CD4-positive, alpha-beta T cell (primary cell): ENCODE results near the gene XPC. TPM values are rescaled to one million over a fixed set of nuclear protein-coding genes. Genes with fewer than 3 reads are reported as not detected.

ENCODE experiments used
- ATAC-seq: fragments of 200-7000 bp; cut with Tn5 transposase; one replicate; pipeline ENCODE4 v1.10.0; 2022; ENCODE audit warnings: mild to moderate bottlenecking; ENCODE audit not compliant: poor library complexity
- CTCF ChIA-PET: fragments of 350-600 bp; sonication (Branson Sonifier 250); formaldehyde crosslinking; loops from one replicate; lab custom pipeline; 2021; ENCODE audit warnings: antibody characterized with exemption, inconsistent platforms; lab: Charles Lee
- POLR2A ChIA-PET: fragments of 350-600 bp; sonication (Branson Sonifier 250); formaldehyde crosslinking; loops from one replicate; lab custom pipeline; 2021; ENCODE audit warnings: antibody characterized with exemption, inconsistent platforms; lab: Charles Lee
- DNase-seq, 14 experiments: peaks; one replicate each; pipeline ENCODE4 v3.0.0-alpha.2; 2013 to 2020; ENCODE audit warnings: mixed read lengths in 2 of 14
- H3K27ac ChIP-seq, 2 donors: one replicate each; pipeline versions ENCODE4 v1.5.1 to v1.7.0; 2013; ENCODE audit warnings: low read length in 2 of 2, low read depth in 1 of 2, mild to moderate bottlenecking in 1 of 2
- H3K27me3 ChIP-seq, 2 experiments: 1 replicate in 1 of 2; 2 replicates in 1 of 2; pipeline versions ENCODE4 v1.6.1 to v1.7.0; 2013; ENCODE audit warnings: low read length in 2 of 2, control low read depth in 1 of 2, mild to moderate bottlenecking in 1 of 2, moderate library complexity in 1 of 2; ENCODE audit not compliant: insufficient read depth in 2 of 2, control insufficient read depth in 1 of 2
- H3K36me3 ChIP-seq: one replicate; pipeline ENCODE4 v1.6.1; 2013; ENCODE audit warnings: low read length, control low read depth; ENCODE audit not compliant: insufficient read depth
- H3K4me1 ChIP-seq: one replicate; pipeline ENCODE4 v1.6.1; 2013; ENCODE audit warnings: low read length, control low read depth; ENCODE audit not compliant: insufficient read depth
- H3K4me3 ChIP-seq: one replicate; pipeline ENCODE4 v1.5.1; 2013; ENCODE audit warnings: mild to moderate bottlenecking, low read length, moderate library complexity
- H3K9me3 ChIP-seq, 2 experiments: 1 replicate in 1 of 2; 2 replicates in 1 of 2; pipeline versions ENCODE4 v1.6.1 to v1.7.0; 2013; ENCODE audit warnings: low read length in 2 of 2, mild to moderate bottlenecking in 2 of 2, control low read depth in 1 of 2, moderate library complexity in 1 of 2; ENCODE audit not compliant: control insufficient read depth in 1 of 2, insufficient read depth in 1 of 2
- H3K27ac Mint-ChIP-seq: one replicate; pipeline ENCODE4 v1.8.0; 2020; ENCODE audit warnings: mixed read lengths
- H3K27me3 Mint-ChIP-seq: one replicate; pipeline ENCODE4 v1.8.0; 2021; ENCODE audit warnings: mixed read lengths
- H3K36me3 Mint-ChIP-seq: one replicate; pipeline ENCODE4 v1.8.0; 2021; ENCODE audit warnings: low read depth, mixed read lengths
- H3K4me1 Mint-ChIP-seq: one replicate; pipeline ENCODE4 v1.8.0; 2021; ENCODE audit warnings: low read depth, mixed read lengths
- H3K4me3 Mint-ChIP-seq: one replicate; pipeline ENCODE4 v1.8.0; 2020; ENCODE audit warnings: mild to moderate bottlenecking, mixed read lengths
- H3K9me3 Mint-ChIP-seq: one replicate; pipeline ENCODE4 v1.8.0; 2020; ENCODE audit warnings: mixed read lengths
- intact Hi-C, 2 experiments: fragments of 100-400 bp; cut with DNase I in 1 of 2; cut with micrococcal nuclease in 1 of 2; formaldehyde crosslinking; loops; one replicate each; pipeline versions ENCODE4 v1.15.1 to v1.9.0; 2023 to 2025; cut with DNase I, micrococcal nuclease
- total RNA-seq, 174 experiments: library from RNA in 2 of 174; stranded (reverse) in 2 of 174; gene quantifications; one replicate each; pipeline ENCODE4 v1.2.3 and lab custom pipeline; 2021 to 2026
- TF ChIP-seq, protein P1 (sequence below): fragments of 200-600 bp; IDR thresholded peaks from one replicate; pipeline ENCODE4 v1.8.0; 2022; ENCODE audit warnings: antibody characterized with exemption, mild to moderate bottlenecking

XPC gene
- total RNA-seq, 2 experiments from 2014 or later = 59.2 to 65.1 TPM

DNA sequence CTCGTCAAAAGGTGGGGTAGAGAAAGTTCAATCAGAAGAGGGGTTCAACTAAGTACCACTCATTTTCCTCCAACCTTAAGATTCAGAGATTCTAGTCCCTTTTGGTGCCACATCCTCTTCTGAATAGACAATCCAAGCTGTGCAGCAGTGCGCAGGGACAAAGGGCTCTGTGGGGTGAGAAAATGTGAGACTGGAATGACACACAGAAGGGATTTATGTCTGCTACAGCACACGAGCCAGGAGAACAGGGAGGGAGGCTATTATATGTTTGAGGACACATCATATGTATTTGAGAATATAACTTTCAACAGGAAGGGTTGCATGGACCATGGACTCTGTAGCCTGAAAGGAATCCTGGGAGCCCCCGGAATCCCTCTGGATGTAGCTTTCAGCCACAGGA lies 33.2 kb upstream of the XPC start:
- Mint-ChIP-seq H3K27ac (no peak overlapping the region), H3K27me3 (no peaks in the 10 kb centered on the region), H3K4me3 (no peak overlapping the region), H3K9me3 (no peaks in the 10 kb centered on the region), H3K4me1 (no peaks in the 10 kb centered on the region), H3K36me3 (no peaks in the 10 kb centered on the region)
- ATAC-seq (no peak), DNase-seq (no peak)
- Histone ChIP-seq H3K4me3 (no peak overlapping the region), H3K4me1 (no peaks in the 10 kb centered on the region), H3K9me3 (no peaks in the 10 kb centered on the region), H3K27ac (no peak overlapping the region), H3K27me3 (no peaks in the 10 kb centered on the region), H3K36me3 (no peaks in the 10 kb centered on the region)
- ChIA-PET POLR2A (no interaction called here), CTCF (interaction anchor here (2.4 kb wide), 1 partner anchor 8 kb away, joined by 11 read pairs; no protein-coding TSS in a partner anchor)
- intact Hi-C loops = no loop called here
- TF ChIP-seq, protein P1, sequence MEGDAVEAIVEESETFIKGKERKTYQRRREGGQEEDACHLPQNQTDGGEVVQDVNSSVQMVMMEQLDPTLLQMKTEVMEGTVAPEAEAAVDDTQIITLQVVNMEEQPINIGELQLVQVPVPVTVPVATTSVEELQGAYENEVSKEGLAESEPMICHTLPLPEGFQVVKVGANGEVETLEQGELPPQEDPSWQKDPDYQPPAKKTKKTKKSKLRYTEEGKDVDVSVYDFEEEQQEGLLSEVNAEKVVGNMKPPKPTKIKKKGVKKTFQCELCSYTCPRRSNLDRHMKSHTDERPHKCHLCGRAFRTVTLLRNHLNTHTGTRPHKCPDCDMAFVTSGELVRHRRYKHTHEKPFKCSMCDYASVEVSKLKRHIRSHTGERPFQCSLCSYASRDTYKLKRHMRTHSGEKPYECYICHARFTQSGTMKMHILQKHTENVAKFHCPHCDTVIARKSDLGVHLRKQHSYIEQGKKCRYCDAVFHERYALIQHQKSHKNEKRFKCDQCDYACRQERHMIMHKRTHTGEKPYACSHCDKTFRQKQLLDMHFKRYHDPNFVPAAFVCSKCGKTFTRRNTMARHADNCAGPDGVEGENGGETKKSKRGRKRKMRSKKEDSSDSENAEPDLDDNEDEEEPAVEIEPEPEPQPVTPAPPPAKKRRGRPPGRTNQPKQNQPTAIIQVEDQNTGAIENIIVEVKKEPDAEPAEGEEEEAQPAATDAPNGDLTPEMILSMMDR = no peak

DNA sequence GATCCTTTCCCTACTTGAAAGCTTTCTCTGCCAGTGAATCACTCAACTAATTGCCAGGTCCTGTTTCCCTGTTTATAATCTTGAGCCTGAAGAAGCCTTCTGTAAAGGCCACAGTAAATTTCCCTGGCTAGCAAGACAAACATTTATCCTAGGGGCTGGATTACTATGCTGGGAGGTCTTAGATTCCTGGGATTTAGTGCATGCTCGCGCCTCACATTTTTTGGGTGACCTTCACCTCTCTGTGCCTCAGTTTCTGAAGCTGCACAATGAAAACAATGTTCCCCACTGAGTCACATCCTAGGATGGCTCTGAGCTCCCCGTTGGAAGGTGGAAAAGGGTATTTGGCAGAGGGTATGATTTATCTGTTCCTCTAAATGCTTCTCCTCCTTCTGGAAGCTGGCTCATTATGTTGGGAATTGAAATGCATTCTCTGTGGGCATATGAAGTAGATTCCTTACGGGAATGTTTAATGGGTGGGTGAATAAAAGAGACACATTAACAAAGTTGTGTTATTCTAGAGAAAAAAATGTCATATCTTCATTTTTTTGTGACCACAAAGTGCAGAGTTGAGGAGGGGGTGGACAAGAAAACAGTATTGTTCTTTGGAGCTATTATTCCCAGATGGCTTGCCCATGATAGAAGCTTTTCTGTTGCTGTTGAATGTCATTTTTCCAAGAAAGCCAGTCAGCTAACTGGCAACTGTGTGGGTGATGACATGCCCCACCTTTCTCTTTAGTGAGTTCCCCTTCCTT lies 32.6 kb upstream of the XPC start:
- ChIA-PET CTCF (interaction anchor here (0.6 to 2.4 kb wide), 2 partner anchors 8 to 338 kb away, joined by 3 to 11 read pairs; no protein-coding TSS in a partner anchor), POLR2A (no interaction called here)
- TF ChIP-seq, protein P1 = no peak
- no peak overlapping the region for H3K27ac ChIP-seq
- no peaks in the 10 kb centered on the region for H3K36me3 Mint-ChIP-seq
- no peaks in the 10 kb centered on the region for H3K27me3 ChIP-seq
- H3K4me3 ChIP-seq = no peak overlapping the region
- ATAC-seq (no peak), DNase-seq (no peak)
- intact Hi-C loops = no loop called here
- no peaks in the 10 kb centered on the region for H3K9me3 Mint-ChIP-seq
- H3K36me3 ChIP-seq = no peaks in the 10 kb centered on the region
- no peaks in the 10 kb centered on the region for H3K9me3 ChIP-seq
- no peaks in the 10 kb centered on the region for H3K27me3 Mint-ChIP-seq
- H3K4me1 ChIP-seq = no peaks in the 10 kb centered on the region
- H3K4me1 Mint-ChIP-seq = no peaks in the 10 kb centered on the region
- H3K4me3 Mint-ChIP-seq = no peak overlapping the region
- H3K27ac Mint-ChIP-seq = no peak overlapping the region

DNA sequence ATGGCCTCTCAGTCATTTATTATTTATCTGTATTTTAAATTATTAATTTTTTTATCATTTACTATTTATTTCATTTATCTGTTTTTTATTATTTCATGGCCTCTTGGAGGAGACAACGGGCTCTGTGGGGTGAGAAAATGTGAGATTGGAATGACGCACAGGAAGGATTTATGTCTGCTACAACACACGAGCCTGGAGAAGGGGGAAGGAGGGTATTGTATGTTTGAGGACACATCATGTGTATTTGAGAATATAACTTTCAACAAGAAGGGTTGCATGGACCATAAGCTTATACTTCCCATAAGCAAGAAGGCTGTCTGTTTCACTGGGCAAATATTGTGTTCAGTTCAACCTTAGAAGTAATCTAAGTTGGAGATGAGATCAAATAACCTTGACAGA lies 31.9 kb upstream of the XPC start:
- no peaks in the 10 kb centered on the region for H3K36me3 ChIP-seq
- ChIA-PET CTCF (no interaction called here), POLR2A (no interaction called here)
- TF ChIP-seq, protein P1 = no peak
- H3K4me1 ChIP-seq = no peaks in the 10 kb centered on the region
- Mint-ChIP-seq H3K4me1 (no peaks in the 10 kb centered on the region), H3K4me3 (no peak overlapping the region), H3K27me3 (no peaks in the 10 kb centered on the region), H3K9me3 (no peaks in the 10 kb centered on the region), H3K36me3 (no peaks in the 10 kb centered on the region), H3K27ac (no peak overlapping the region)
- H3K9me3 ChIP-seq = no peaks in the 10 kb centered on the region
- ATAC-seq (no peak), DNase-seq (no peak)
- intact Hi-C loops = no loop called here
- H3K4me3 ChIP-seq = no peak overlapping the region
- no peak overlapping the region for H3K27ac ChIP-seq
- H3K27me3 ChIP-seq = no peaks in the 10 kb centered on the region
